ENCODE results near the gene CLEC11A. TPM values are rescaled to one million over a fixed set of nuclear protein-coding genes. Genes with fewer than 3 reads are reported as not detected.

Gene CLEC11A
- polyA plus RNA-seq, 2 of the 4 experiments (the other 2 are of a cell fraction) = 1.5 to 6.2 TPM

GRCh38 chr19:50695251-50696093 lies 27.7 kb upstream of the CLEC11A start:
- WGBS (ENCODE audit: missing lambda C conversion rate) = 4% methylated on average over 31 of the region's 81 CpGs
- ChIA-PET POLR2A (interaction anchor here (0.6 kb wide), 2 partner anchors 100 to 108 kb away, joined by 3 to 4 read pairs; no protein-coding TSS in a partner anchor), CTCF (interaction anchor here (0.6 to 1.5 kb wide), 9 partner anchors 9 to 158 kb away, joined by 3 to 7 read pairs (median 3); no protein-coding TSS in a partner anchor)
- H3K4me3 ChIP-seq = peak overlapping the region; percentile 40
- peaks cover 12% of the 10 kb centered on the region; the same call in 2 of the 3 replicates for H3K4me1 ChIP-seq
- FAIRE-seq = no peak
- peak overlapping the region; percentile 98 for H3K4me2 ChIP-seq
- TF ChIP-seq, protein P1, sequence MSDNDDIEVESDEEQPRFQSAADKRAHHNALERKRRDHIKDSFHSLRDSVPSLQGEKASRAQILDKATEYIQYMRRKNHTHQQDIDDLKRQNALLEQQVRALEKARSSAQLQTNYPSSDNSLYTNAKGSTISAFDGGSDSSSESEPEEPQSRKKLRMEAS (IDR thresholded peaks at IDR 0.05) = peak; percentile 42
- TF ChIP-seq ZFP36 (IDR thresholded peaks at IDR 0.05; ENCODE audit: borderline replicate concordance, partially characterized antibody) = no peak
- TF ChIP-seq, protein P2, sequence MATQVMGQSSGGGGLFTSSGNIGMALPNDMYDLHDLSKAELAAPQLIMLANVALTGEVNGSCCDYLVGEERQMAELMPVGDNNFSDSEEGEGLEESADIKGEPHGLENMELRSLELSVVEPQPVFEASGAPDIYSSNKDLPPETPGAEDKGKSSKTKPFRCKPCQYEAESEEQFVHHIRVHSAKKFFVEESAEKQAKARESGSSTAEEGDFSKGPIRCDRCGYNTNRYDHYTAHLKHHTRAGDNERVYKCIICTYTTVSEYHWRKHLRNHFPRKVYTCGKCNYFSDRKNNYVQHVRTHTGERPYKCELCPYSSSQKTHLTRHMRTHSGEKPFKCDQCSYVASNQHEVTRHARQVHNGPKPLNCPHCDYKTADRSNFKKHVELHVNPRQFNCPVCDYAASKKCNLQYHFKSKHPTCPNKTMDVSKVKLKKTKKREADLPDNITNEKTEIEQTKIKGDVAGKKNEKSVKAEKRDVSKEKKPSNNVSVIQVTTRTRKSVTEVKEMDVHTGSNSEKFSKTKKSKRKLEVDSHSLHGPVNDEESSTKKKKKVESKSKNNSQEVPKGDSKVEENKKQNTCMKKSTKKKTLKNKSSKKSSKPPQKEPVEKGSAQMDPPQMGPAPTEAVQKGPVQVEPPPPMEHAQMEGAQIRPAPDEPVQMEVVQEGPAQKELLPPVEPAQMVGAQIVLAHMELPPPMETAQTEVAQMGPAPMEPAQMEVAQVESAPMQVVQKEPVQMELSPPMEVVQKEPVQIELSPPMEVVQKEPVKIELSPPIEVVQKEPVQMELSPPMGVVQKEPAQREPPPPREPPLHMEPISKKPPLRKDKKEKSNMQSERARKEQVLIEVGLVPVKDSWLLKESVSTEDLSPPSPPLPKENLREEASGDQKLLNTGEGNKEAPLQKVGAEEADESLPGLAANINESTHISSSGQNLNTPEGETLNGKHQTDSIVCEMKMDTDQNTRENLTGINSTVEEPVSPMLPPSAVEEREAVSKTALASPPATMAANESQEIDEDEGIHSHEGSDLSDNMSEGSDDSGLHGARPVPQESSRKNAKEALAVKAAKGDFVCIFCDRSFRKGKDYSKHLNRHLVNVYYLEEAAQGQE (IDR thresholded peaks at IDR 0.05) = peak; percentile 39; the same call in 1 of the 2 replicates
- TF ChIP-seq, protein P3, sequence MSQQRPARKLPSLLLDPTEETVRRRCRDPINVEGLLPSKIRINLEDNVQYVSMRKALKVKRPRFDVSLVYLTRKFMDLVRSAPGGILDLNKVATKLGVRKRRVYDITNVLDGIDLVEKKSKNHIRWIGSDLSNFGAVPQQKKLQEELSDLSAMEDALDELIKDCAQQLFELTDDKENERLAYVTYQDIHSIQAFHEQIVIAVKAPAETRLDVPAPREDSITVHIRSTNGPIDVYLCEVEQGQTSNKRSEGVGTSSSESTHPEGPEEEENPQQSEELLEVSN (IDR thresholded peaks at IDR 0.05; ENCODE audit: borderline replicate concordance, low read depth) = 0 out of 2 replicates have a peak, but pooled peaks have one; percentile 11
- H3K9me3 ChIP-seq = no peaks in the 10 kb centered on the region
- DNase-seq (ENCODE audit: low read depth in 1 of 2, low spot score in 1 of 2) = peak in 1 of 2 experiments; percentile 29
- no peak overlapping the region for H3K27ac ChIP-seq
- ATAC-seq = peak; percentile 20 to 71; a peak in 5 of 6 replicates

DNA sequence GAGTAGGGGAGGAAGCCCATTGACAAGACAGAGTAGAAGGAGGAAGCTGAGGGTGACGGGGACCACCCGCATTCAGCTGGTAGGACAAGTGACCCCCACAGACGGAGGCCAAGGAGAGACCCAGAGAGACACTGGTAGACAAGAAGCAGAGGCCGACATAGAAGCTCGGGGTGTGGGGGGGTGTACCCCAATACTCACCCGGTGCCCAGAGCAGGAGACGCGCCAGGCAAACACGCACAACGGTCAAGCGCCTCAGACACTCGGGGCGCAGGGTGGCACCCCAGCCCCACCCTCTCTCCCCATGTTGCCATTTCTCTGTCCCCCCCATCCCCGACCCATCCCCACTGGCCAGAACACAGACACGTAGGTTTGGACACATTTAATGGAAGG lies 27.1 kb upstream of the CLEC11A start:
- ATAC-seq (no peak), DNase-seq (ENCODE audit: low read depth in 1 of 2, low spot score in 1 of 2) (no peak), FAIRE-seq (no peak)
- H3K4me3 ChIP-seq = no peak overlapping the region
- peaks cover 12% of the 10 kb centered on the region; the same call in 2 of the 3 replicates for H3K4me1 ChIP-seq
- no peaks in the 10 kb centered on the region for H3K9me3 ChIP-seq
- TF ChIP-seq JUNB (IDR thresholded peaks at IDR 0.05) = no peak
- TF ChIP-seq NPAS2 (CRISPR knock-in tag; IDR thresholded peaks at IDR 0.05; ENCODE audit: borderline replicate concordance) = no peak
- TF ChIP-seq ZSCAN20 (CRISPR knock-in tag; IDR thresholded peaks at IDR 0.05) = no peak
- no peak for TF ChIP-seq EHMT2 (IDR thresholded peaks at IDR 0.05; ENCODE audit: low read depth)
- no peak for TF ChIP-seq CBX2 (IDR thresholded peaks at IDR 0.05; ENCODE audit: borderline replicate concordance, low read depth)
- no peak for TF ChIP-seq MYC (IDR thresholded peaks at IDR 0.05; ENCODE audit: borderline replicate concordance, low read length)
- TF ChIP-seq, protein P4, sequence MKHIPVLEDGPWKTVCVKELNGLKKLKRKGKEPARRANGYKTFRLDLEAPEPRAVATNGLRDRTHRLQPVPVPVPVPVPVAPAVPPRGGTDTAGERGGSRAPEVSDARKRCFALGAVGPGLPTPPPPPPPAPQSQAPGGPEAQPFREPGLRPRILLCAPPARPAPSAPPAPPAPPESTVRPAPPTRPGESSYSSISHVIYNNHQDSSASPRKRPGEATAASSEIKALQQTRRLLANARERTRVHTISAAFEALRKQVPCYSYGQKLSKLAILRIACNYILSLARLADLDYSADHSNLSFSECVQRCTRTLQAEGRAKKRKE (CRISPR knock-in tag; IDR thresholded peaks at IDR 0.05; ENCODE audit: low read depth) = no peak
- H3K4me2 ChIP-seq = no peak overlapping the region
- ChIA-PET CTCF (interaction anchor here (0.6 to 1.6 kb wide), 8 partner anchors 8 to 159 kb away, joined by 3 to 7 read pairs (median 3); no protein-coding TSS in a partner anchor), POLR2A (no interaction called here)
- no peak overlapping the region for H3K27ac ChIP-seq
- 54% methylated on average over 15 of the region's 15 CpGs for WGBS (ENCODE audit: missing lambda C conversion rate)

DNA sequence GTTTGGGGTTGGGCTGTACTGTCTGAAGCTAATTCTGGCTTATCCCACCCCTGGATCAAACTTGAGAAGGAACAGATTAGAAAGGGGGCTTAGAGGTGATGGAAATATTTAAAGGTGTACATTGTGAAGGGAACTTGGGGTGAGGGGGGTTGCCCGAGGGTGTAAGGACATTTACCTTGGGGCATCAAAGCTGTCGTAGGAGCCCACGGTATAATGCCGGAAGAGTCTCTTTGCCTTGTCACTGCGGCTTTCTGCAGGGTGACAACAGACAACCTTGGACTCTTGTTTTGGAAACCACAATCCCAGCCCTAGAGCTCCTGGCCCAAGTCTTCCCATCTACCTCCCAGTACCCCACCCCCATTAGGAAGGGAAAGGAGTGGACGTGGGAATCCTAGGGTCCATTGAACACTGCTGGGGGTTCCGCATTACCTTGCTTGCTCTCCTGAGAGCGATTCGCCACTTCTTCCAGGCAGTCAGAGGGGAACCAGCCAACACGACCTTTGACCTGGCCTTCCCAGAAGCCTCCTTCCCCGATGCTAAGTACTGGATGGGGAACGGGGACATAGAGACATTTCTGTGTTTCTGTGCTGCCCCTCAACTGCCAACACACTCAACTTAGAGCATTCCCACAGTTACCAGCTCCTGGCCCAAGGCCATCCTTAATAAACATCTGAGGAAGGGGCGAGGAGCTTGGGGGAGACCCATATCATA lies 25.6 kb upstream of the CLEC11A start:
- POLR2A ChIA-PET = no interaction called here
- WGBS (ENCODE audit: missing lambda C conversion rate) = 35% methylated on average over 13 of the region's 13 CpGs
- H3K4me1 ChIP-seq = peaks cover 14% of the 10 kb centered on the region; the same call in 2 of the 3 replicates
- H3K4me3 ChIP-seq = no peak overlapping the region
- H3K4me2 ChIP-seq = no peak overlapping the region
- FAIRE-seq (no peak), DNase-seq (ENCODE audit: low read depth in 1 of 2, low spot score in 1 of 2) (no peak), ATAC-seq (no peak)
- CTCF ChIA-PET = interaction anchor here (0.9 to 1.6 kb wide), 8 partner anchors 8 to 110 kb away, joined by 3 to 10 read pairs (median 4); no protein-coding TSS in a partner anchor
- TF ChIP-seq TP53 (CRISPR knock-in tag; IDR thresholded peaks at IDR 0.05) = no peak
- no peak for TF ChIP-seq JUN (IDR thresholded peaks at IDR 0.05)
- TF ChIP-seq CBX2 (IDR thresholded peaks at IDR 0.05; ENCODE audit: borderline replicate concordance, low read depth) = no peak
- TF ChIP-seq USF2 (IDR thresholded peaks at IDR 0.05) = no peak
- no peak for TF ChIP-seq RNF2 (IDR thresholded peaks at IDR 0.05; ENCODE audit: borderline replicate concordance, low read depth)
- TF ChIP-seq ELK1 (IDR thresholded peaks at IDR 0.05; ENCODE audit: low read depth, low read length) = no peak
- no peak for TF ChIP-seq SMC3 (IDR thresholded peaks at IDR 0.05)
- no peak for TF ChIP-seq FOXS1 (CRISPR knock-in tag; IDR thresholded peaks at IDR 0.05)
- TF ChIP-seq, protein P1 (IDR thresholded peaks at IDR 0.05) = no peak
- no peak for TF ChIP-seq MAZ (IDR thresholded peaks at IDR 0.05; ENCODE audit: borderline replicate concordance, low read depth, low read length)
- TF ChIP-seq HOXA7 (CRISPR knock-in tag; IDR thresholded peaks at IDR 0.05) = no peak
- no peak for TF ChIP-seq EHF (CRISPR knock-in tag; IDR thresholded peaks at IDR 0.05)
- H3K9me3 ChIP-seq = no peaks in the 10 kb centered on the region
- no peak overlapping the region for H3K27ac ChIP-seq
